ENCODE measurements around the gene PTPRN2.

Gene PTPRN2

GRCh38 chr7:157974678-157975230, 612.9 kb downstream of the PTPRN2 start:
- no peak for DNase-seq (ENCODE audit: low read depth in 2 of 2, low spot score in 1 of 2)

- DNase-seq (ENCODE audit: low read depth in 2 of 2, low spot score in 1 of 2): no peak
Observed at GRCh38 chr7:157973971-157974677, 613.5 kb downstream of the PTPRN2 start.

- DNase-seq (ENCODE audit: low read depth in 2 of 2, low spot score in 1 of 2): no peak
Observed at GRCh38 chr7:157972914-157973313, 614.7 kb downstream of the PTPRN2 start.

GRCh38 chr7:157971501-157971900, 616.1 kb downstream of the PTPRN2 start:
- DNase-seq (ENCODE audit: low read depth in 2 of 2, low spot score in 1 of 2): no peak

- no peak for DNase-seq (ENCODE audit: low read depth in 2 of 2, low spot score in 1 of 2)
Observed at GRCh38 chr7:157970744-157971143, 616.9 kb downstream of the PTPRN2 start.

- no peak for DNase-seq (ENCODE audit: low read depth in 2 of 2, low spot score in 1 of 2)
Observed at GRCh38 chr7:157969995-157970394, 617.6 kb downstream of the PTPRN2 start.

GRCh38 chr7:157966490-157966889, 621.1 kb downstream of the PTPRN2 start:
- no peak for DNase-seq (ENCODE audit: low read depth in 2 of 2, low spot score in 1 of 2)

- no peak for DNase-seq (ENCODE audit: low read depth in 2 of 2, low spot score in 1 of 2)
Observed at GRCh38 chr7:157964521-157964920, 623.1 kb downstream of the PTPRN2 start.

GRCh38 chr7:157964016-157964415, 623.6 kb downstream of the PTPRN2 start:
- DNase-seq (ENCODE audit: low read depth in 2 of 2, low spot score in 1 of 2): no peak

GRCh38 chr7:157963526-157963925, 624.1 kb downstream of the PTPRN2 start:
- DNase-seq (ENCODE audit: low read depth in 2 of 2, low spot score in 1 of 2): no peak

- DNase-seq (ENCODE audit: low read depth in 2 of 2, low spot score in 1 of 2): no peak
Observed at GRCh38 chr7:157962458-157963306, 624.9 kb downstream of the PTPRN2 start.

- DNase-seq (ENCODE audit: low read depth in 2 of 2, low spot score in 1 of 2): no peak
Observed at GRCh38 chr7:157961731-157962457, 625.7 kb downstream of the PTPRN2 start.

- no peak for DNase-seq (ENCODE audit: low read depth in 2 of 2, low spot score in 1 of 2)
Observed at GRCh38 chr7:157955348-157955999, 632.1 kb downstream of the PTPRN2 start.

GRCh38 chr7:157954901-157955300, 632.7 kb downstream of the PTPRN2 start:
- DNase-seq (ENCODE audit: low read depth in 2 of 2, low spot score in 1 of 2): no peak

GRCh38 chr7:157952841-157953645, 634.6 kb downstream of the PTPRN2 start:
- DNase-seq (ENCODE audit: low read depth in 2 of 2, low spot score in 1 of 2): no peak

GRCh38 chr7:157952050-157952667, 635.5 kb downstream of the PTPRN2 start:
- no peak for DNase-seq (ENCODE audit: low read depth in 2 of 2, low spot score in 1 of 2)

- no peak for DNase-seq (ENCODE audit: low read depth in 2 of 2, low spot score in 1 of 2)
Observed at GRCh38 chr7:157951300-157952049, 636.1 kb downstream of the PTPRN2 start.

- no peak for DNase-seq (ENCODE audit: low read depth in 2 of 2, low spot score in 1 of 2)
Observed at GRCh38 chr7:157949711-157950110, 637.9 kb downstream of the PTPRN2 start.

- no peak for DNase-seq (ENCODE audit: low read depth in 2 of 2, low spot score in 1 of 2)
Observed at GRCh38 chr7:157947504-157947903, 640.1 kb downstream of the PTPRN2 start.

All from stimulated activated CD8-positive, alpha-beta memory T cell treated with anti-CD3 and anti-CD28 coated beads, Interleukin-4, amount 100 ng/mL, for 4 hours (primary cell).